Inflammatory macrophage (primary cell): ENCODE data around the gene AGL.
"Not testable (repeated sequence)": the region's sequence is repeated elsewhere in the genome, so short reads cannot be mapped to it uniquely, and the experiment has no call there.

ENCODE experiments used
- DNase-seq, 2 donors: peaks; one replicate each; pipeline ENCODE4 v3.0.0-alpha.2; 2020 to 2022

AGL gene

DNA sequence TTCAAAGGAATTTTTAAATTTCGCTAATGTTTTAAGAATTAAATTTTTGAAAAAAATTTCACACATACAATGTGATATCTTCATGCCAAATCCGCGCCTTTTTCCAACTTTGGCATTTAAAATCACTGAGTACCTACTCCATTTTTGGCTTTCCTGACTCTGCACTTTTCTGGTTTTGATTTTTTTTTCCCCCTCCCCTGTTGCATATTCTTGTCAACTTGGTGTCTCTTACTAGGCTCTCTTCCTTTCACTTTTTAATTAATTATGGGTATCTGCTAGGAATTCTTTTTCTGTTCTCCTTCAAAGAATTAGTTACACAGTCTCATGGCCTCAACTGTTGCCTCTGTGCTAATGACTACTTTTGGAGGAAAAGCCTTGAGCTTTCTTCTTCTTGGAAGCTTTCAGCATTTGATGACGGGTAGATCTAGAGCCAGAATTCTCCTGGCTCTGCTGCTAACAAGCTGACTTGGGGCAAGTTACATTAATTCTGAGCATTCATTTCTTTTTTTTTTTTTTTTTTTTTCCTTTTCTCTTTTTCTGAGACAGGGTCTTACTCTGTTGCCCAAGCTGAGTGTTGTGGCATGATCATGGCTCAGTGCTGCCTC, 1.8 kb downstream of the AGL start:
- DNase-seq = no peak

DNA sequence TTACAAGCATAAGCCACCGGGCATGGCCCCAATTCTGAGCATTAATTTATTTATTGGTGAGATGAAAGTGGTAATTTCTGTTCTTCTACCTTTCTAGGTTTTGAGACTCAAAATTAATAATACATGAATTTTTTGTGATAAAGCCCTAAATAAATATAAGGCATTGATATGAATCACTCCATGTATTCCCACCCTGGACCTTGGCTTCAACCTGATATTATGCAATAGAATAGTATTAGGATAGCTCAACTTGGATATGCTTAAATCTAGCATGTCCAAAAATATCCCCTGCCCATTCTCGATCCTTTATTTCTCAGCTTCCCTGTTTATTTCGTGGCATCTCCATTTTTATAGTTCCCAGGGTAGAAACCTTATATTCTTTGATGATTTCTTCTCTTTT, 2.5 kb downstream of the AGL start:
- no peak for DNase-seq

DNA sequence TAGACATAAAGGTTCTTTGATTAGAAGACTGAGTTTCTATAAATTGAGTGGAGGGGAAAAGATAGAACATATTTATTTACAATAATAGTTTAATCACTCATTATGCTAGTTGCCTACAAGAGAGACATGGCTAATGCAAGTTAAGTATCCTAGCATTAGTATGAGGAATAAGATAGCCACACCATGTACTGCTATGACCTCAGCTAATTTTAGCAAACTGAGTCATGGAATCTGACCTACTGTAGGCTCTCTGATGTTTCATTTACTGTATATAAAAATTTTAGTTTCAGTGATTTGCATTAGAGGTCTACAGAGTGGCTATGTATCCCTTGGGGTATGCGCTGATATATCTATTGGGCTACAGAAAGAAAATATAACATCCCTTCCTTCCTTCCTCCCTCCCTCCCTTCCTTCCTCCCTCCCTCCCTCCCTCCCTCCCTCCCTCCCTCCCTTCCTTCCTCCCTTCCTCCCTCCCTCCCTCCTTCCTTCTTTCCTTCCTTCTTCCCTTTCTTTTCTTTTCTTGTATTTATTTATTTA, 5.8 kb downstream of the AGL start:
- DNase-seq = no peak

DNA sequence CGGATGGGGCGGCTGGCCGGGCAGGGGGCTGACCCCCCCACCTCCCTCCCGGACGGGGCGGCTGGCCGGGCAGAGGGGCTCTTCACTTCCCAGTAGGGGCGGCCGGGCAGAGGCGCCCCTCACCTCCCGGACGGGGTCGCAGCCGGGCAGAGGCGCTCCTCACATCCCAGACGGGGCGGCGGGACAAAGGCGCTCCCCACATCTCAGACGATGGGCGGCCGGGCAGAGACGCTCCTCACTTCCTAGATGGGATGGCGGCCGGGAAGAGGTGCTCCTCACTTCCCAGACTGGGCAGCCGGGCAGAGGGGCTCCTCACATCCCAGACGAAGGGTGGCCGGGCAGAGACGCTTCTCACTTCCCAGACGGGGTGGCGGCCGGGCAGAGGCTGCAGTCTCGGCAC, 6.9 kb downstream of the AGL start:
- DNase-seq = not testable (repeated sequence)

DNA sequence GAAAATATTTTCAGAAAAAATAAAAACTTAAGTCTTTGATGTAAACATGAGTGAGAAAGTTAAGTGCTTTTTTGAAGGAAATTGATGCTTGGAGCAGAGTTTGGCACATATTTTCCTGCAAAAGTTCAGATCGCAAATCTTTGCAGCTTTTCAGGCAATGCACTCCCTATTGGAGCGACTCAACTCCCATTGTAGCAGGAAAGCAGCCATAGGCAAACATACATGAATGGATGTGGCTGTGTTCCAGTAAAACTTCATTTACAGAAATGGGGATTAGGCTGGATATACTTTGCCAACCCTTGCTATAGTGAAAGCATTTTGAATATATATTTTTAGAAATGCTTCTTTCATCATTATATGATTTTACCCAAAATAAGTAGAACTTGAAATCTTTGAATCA, 8.1 kb downstream of the AGL start:
- DNase-seq = no peak

DNA sequence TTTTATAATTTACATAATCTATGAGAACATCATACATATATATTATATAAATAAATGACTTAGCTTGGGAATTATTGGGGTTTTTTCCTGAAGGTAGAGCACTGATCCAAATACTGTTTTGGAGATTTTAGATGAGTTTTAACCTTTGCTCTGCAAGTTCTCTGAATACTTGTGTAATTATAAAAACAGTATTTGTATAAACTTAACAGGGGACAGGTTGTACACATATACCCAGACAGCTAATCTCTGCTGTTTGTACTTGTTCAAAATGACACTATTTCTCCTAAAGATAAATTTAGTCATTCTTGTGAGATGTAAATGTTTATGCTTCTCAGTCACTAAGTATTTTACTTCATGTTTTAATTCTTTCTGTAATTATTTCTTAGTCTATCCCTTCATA, 8.7 kb downstream of the AGL start:
- no peak for DNase-seq

DNA sequence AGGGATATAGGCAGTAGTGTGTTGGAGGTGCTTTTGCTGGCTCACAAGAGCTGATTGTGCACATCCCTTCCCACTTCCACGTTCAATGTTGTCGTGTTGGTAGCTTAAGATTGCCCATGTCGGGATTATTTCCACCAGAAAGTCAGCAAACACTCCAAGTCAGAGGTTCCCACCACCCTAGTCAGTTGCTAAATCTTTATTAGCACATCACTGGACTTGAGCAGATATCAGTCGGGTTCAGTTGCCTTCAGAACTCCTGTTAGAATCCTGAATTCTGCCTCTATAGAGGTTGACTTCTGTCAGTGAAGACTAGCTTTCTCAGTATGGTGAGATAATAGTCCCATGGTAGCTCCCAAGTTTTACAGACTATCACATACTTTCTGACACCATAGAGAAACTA, 10.5 kb downstream of the AGL start:
- DNase-seq = no peak

DNA sequence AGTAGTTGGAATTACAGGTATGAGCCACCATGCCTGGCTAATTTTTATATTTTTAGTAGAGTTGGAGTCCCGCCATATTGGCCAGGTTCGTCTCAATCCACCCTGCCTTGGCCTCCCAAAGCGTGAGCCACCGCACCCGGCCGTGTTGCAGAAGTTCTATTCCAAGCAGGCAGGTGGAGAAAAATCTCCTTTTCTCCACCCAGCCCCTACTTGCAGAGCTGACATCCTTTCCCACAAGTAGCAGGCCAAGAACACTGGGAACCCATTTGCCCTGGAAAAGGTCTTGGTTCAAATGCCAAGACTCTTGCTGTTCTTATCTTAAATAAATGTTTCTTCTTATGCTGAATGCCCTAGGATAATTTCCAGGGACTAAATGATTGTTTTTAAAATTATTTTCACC, 17.5 kb downstream of the AGL start:
- no peak for DNase-seq

DNA sequence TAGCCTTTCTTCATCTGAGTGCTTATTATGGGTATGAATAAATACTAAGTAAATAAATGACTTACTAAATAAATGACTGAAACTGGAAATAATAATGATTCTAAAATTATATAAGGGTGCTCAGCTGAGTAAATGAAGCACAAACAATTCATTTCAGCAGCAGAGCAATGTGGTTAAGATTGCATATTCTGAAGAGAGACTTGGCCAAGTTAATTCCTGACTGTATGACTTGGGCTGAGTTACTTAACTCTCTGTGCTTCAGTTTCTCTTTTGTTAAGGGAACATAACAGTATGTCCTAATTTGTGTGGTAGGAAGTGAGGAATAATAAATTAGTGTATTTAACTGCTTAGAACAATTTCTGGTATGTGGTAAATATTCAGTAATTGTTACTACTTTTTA, 19.1 kb downstream of the AGL start:
- DNase-seq = peak; percentile 34 to 62

DNA sequence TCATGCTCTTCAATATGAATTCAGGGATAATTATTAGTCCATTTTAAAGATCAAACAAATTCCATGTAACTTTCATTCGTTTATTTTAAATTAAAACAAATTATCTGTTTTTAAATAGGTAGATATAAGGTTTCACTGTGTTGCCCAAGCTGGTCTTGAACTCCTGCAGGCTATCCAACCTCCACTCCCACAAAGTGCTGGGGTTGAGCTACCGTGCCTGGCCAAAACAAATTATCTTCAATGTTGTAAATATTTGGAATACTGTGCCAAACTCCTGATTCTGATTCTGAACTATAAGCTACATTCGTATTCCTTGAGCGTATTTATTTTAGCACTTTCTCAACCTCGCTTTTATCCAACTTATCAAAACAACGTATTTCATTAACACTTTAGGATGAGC, 19.6 kb downstream of the AGL start:
- no peak for DNase-seq

DNA sequence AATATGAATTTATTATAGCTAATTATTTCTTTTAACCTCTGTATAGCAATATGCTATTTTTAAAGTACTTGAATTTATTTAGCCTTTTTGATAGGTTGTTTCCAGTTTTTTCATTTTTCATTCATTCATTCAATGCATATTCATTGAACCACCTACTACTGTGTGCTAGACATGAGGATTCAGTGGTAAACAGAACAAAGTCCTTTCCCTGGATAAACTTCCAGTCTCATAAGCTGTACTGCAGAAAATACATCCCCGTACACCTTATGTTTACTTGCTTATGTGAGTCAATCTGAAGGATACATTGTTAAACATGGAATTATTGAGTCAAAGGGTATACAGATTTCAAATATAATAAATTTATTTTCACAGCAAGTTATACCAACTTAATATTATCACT, 21.9 kb downstream of the AGL start:
- DNase-seq = no peak

DNA sequence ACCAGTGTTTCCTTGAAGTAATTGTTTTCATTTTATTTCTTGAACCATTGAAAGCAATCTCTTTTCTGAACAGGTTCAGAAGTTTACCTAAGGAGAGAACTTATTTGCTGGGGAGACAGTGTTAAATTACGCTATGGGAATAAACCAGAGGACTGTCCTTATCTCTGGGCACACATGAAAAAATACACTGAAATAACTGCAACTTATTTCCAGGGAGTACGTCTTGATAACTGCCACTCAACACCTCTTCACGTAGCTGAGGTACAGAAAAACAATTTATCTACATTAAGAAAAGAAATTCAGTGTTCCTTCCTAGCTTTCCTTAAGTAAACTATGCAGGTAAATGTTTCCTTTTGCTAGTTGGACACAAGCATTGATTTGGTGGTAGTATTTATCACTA, 27.4 kb downstream of the AGL start:
- no peak for DNase-seq

DNA sequence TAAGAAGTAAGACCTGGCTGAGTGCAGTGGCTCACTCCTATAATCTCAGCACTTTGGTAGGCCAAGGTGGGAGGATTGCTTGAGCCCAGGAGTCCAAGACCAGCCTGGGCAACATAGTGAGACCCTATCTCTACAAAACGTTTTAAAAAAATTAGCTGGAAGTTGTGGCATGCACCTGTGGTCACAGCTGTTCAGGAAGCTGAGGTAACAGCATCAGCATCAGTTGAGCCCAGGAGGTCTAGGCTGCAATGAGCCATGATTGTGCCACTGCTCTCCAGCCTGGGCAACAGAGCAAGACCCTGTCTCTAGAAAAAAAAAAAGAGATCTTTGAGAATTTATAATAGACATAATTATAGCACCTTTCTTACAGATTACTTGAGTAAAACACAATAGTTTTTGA, 36.0 kb downstream of the AGL start:
- no peak for DNase-seq

DNA sequence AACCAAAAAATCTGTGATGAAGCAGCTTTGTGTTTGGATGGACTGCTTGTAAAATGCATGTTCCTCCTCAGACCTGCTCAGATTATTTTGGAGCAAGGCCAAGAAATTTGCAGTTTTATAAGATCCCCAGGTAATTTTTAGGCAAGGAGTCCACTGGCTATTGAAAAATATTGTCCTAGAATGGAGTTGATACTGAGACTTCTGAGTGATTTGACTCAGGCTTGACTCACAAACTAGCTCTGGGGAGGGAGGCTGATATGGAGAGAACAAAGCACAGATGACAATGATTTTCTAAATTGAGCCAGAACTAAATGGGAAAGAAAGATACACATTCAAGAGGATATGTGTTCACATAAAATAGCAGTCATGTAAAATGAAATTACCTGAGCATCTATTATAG, 36.7 kb downstream of the AGL start:
- DNase-seq = no peak

DNA sequence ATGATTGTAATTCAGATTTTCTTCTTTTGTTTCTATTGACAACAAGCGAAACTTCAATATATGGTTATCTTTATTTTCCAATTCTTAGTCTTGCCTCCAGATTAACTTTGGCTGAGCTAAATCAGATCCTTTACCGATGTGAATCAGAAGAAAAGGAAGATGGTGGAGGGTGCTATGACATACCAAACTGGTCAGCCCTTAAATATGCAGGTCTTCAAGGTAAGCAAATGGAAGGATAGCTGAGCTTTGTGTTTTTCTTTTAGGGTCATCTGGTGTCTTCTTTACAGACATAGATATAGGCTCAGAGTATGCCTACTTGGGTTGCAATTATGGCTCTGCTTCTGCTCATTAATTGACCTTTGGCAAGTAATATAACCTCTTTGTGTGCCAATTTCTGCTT, 37.7 kb downstream of the AGL start:
- no peak for DNase-seq

DNA sequence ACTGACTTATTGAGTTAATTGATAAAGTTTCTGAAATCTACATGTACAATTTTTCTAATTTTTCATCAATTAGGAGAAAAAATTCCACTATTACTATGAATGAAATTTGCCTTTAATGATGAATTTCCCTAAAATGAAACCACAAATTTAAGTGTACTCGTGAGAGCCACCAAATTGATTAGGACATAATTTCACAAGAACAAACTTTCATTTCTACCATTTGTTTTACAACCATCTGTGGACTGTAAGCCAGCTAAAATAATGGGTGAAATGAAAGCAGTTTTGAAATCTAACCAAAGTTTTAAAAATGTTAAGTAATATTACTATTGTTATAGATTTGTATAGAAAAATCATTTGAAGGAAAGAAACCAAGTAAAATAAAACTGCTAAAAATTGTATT, 41.8 kb downstream of the AGL start:
- no peak for DNase-seq

DNA sequence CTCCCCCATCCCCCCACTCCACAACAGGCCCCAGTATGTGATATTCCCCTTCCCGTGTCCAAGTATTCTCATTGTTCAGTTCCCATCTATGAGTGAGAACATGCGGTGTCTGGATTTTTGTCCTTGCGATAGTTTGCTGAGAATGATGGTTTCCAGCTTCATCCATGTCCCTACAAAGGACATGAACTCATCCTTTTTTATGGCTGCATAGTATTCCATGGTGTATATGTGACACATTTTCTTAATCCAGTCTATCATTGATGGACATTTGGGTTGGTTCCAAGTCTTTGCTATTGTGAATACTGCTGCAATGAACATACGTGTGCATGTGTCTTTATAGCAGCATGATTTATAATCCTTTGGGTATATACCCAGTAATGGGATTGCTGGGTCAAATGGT, 53.1 kb downstream of the AGL start:
- DNase-seq = not testable (repeated sequence)

DNA sequence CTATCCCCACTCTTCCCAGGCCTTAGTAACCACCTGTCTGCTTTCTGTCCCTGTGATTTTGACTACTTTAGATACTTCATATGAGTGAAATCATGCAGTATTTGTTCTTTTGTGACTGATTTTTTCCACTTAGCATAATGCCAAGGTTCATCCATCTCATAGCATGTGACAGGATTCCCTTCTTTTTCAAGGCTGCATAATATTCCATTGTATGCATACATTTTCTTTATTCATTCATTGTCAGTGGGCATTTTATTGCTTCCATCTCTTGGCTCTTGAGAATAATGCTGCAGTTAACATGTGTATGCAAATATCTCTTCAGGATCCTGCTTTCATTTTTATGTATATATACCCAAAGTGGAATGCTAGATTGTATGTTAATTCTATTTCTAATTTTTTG, 56.4 kb downstream of the AGL start:
- DNase-seq = no peak

DNA sequence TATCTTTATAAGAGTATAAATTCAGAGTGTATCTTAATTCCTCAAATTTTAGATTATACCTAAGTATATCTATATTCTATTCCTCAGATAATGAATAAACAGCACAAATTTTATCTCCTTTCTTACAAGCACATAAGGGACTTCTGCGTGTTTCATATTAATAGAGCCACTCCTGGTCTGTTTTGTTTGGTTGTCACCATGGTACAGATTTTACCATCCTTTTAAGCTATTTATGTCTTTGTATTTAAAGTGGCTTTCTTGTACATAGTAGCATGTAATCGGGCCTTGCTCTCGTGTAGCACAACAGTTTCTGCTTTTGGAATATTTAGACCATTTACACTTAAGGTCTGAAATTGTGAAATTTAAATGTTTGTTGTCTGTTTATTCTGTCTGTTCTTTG, 67.1 kb downstream of the AGL start:
- DNase-seq = no peak

DNA sequence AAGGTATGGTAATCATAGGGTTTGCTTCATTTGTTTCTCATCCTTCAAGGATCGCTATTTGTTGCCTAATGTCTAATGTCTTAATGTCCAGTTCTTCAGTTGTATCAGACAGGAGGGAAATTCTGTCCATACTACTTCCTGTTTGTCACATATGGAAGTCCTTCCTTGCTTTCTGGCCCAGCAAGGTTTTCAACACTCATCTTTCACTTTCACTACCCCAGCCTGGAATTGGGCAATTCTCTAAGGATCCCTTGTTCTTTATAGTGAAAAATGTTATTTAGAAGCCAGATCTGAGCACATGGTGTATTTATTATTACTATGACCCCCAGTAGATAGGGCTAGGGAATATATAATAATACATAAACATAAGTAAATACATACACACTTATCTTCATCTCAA, 69.1 kb downstream of the AGL start:
- peak; percentile 56 to 74 for DNase-seq

DNA sequence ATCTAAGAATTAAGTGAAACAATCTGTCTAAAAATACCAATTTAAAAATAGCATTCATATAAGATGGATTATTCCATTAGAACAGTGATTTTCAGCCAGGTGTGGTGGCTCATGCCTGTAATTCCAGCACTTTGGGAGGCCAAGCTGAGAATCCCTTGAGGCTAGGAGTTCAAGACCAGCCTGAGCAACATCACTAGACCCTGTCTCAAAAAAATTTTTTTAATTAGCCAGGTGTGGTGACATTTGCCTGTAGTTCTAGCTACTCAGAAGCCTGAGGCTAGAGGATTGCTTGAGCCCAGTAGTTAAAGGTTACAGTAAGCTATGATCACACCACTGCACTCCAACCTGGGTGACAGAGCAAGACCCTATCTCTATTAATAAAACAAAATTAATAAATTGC, 84.6 kb downstream of the AGL start:
- DNase-seq = no peak

DNA sequence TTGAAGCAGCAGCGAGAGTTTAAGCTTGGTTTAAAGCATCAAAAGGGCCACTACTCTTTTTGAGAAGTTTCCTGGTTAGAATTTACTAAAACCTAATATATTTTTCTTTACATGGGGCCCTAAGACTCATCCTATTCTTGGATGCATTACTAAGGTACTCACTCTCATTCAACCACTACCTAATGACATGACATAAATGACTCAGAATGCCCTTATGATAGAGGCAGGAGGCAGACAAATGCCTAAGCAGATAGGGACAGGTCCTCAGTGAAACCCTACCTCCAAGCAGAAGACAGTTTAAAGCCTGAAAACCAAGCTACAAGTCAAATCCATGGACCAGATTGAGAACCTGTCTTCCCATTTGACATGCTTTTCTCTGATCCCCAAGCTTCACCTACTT, 85.4 kb downstream of the AGL start:
- DNase-seq = no peak

DNA sequence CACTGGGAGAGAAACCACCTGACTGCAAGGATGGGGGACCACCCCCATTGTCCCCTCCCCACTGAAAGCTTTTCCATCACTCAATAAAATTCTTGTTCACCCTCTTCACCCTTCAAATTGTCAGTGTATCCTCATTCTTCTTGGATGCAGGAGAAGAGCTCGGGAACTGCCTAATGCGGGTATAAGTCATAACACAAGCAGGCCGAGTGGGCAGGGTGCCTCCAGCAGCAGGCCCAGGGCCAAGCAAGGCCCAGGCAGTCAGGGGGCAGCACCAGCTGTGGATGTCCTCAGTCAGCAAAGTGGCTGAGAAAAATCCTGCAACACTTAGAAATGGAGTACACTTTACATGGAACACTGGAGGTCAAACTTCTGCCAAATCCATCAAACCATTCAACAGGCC, 85.9 kb downstream of the AGL start:
- no peak for DNase-seq

DNA sequence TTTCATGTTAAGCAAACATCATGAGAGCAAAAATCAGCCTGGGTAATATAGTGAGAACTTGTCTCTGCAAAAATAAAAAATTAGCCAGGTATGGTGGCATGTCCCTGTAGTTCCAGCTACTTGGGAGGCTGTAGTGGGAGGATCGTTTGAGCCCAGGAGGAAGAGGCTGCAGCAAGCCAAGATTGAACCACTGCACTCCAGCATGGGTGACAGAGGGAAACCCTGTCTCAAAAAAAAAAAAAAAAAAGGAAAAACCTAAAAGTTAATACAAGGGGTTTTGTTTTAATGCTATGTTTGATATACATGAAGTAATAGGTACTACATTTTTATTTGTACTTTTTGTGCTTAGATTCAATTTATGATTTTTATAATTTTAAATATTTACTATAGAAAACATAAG, 92.6 kb downstream of the AGL start:
- DNase-seq = no peak

DNA sequence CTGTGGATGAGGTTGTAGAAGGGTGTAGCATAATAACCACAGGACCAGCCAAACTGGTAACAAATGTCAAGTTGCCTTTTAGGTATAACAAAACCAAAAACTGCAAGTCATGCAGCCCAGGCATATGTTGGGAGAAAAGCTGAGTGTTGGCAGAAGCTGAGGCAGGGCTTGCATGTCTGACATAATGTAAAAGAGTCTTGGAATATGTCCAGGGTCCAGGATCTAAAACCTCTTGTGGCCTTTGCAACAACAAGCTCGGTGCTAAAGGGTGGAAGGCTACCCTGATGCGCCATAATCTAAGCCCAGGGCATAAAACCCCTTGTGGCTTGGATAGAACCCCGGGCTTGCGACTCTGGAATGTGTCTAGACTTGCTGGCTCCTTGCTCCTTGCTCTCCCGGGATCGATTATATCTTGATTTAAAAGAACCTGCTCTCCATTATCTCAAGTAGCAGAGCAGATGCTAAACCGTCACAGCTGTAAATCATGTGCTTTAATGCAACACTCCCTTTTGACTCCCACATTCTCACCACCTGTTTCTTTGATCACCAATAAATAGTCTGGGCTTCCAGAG, 93.1 kb downstream of the AGL start:
- no peak for DNase-seq
